ENCODE results near the gene SLC39A8. TPM values are rescaled to one million over a fixed set of nuclear protein-coding genes. Genes with fewer than 3 reads are reported as not detected.

Gene SLC39A8
- total RNA-seq, 1 experiment from 2014 or later: 11.1 TPM

Other genes starting within 250 kb of the SLC39A8 start
- gene NFKB1, start 155.9 kb upstream of the SLC39A8 start, total RNA-seq (2014; rRNA removed; shearing (Covaris generic)): 14.6 and 16.6 TPM in 2 replicates